ENCODE data around the gene PSD. TPM values are rescaled to one million over a fixed set of nuclear protein-coding genes. Genes with fewer than 3 reads are reported as not detected.

Gene PSD
- total and polyA plus RNA-seq, 3 donors from 2014 or later: 17.7 to 22.7 (median 22.0) TPM

DNA sequence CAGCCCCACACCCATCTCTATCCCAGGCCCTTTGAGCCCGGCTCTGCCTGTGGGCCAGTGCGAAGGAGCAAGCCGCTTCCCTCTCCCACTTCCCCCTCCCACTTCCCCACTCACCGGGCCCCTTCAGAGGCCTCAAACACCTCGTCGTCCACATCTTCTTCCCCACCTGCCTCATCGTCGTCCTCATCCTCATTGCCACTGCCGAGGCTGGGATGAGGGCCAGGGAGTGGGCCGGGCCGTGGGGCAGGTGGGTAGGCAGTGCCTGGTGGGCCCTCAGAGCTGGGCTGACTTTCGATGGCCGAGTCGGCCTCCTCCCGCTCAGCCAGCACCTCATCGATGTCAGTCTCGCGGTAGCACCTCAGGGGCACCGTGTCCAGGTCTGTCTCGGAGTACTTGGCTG, 3.8 kb downstream of the PSD start:
- TF ChIP-seq, protein P1, sequence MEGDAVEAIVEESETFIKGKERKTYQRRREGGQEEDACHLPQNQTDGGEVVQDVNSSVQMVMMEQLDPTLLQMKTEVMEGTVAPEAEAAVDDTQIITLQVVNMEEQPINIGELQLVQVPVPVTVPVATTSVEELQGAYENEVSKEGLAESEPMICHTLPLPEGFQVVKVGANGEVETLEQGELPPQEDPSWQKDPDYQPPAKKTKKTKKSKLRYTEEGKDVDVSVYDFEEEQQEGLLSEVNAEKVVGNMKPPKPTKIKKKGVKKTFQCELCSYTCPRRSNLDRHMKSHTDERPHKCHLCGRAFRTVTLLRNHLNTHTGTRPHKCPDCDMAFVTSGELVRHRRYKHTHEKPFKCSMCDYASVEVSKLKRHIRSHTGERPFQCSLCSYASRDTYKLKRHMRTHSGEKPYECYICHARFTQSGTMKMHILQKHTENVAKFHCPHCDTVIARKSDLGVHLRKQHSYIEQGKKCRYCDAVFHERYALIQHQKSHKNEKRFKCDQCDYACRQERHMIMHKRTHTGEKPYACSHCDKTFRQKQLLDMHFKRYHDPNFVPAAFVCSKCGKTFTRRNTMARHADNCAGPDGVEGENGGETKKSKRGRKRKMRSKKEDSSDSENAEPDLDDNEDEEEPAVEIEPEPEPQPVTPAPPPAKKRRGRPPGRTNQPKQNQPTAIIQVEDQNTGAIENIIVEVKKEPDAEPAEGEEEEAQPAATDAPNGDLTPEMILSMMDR (IDR thresholded peaks at IDR 0.05): no peak
- no peak for TF ChIP-seq POLR2A (IDR thresholded peaks at IDR 0.05)
- Histone ChIP-seq H3K4me1 (peaks cover 6% of the 10 kb centered on the region), H3K4me3 (no peak overlapping the region), H3K27me3 (no peaks in the 10 kb centered on the region), H3K27ac (no peak overlapping the region), H3K36me3 (ENCODE audit: low read depth, missing control alignments) (no peaks in the 10 kb centered on the region), H3K9me3 (no peaks in the 10 kb centered on the region)
- 57 to 60% methylated on average over 15 to 20 of the region's 20 CpGs for WGBS, 2 donors
- DNase-seq: no peak
- intact Hi-C loops (cut with DNase I; ENCODE audit: low total_unique reads): no loop called here

DNA sequence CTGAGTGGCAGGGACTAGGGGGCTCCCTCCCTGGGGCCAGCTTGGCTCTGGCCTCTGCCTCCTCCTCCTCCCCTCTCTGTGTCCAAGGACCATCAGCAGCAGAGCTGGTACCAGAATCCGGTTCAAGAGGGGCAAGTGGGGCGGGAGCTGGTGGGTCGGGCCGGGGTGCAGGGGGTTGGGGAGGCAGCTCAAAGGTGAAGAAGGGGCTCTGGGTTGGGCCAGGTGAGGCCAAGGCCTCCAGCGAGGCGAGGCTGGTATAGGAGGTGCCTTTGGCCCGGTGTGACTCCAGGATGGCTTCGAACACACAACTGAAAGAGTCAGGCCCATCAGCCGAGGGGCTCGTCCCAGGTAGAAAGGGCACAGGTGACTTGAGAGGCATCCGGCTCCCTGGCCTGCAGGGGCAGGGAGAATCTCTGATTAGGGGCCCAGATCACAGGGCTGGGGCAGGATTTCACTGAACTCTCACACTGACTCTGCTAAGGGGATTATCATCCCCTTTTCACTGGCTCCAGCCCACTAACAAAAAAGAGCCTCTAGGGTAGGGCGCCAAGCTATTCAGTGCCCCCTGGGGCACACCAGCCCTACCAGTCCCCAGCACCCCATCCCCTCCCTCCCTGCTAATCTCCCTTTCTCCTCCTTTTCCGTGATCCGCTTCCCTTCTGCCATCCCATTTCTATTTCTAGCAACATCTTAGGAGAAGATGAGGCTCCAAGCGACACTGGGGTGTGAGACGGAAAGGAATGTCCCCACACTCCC, 4.6 kb downstream of the PSD start:
- no peak overlapping the region for H3K27ac ChIP-seq

DNA sequence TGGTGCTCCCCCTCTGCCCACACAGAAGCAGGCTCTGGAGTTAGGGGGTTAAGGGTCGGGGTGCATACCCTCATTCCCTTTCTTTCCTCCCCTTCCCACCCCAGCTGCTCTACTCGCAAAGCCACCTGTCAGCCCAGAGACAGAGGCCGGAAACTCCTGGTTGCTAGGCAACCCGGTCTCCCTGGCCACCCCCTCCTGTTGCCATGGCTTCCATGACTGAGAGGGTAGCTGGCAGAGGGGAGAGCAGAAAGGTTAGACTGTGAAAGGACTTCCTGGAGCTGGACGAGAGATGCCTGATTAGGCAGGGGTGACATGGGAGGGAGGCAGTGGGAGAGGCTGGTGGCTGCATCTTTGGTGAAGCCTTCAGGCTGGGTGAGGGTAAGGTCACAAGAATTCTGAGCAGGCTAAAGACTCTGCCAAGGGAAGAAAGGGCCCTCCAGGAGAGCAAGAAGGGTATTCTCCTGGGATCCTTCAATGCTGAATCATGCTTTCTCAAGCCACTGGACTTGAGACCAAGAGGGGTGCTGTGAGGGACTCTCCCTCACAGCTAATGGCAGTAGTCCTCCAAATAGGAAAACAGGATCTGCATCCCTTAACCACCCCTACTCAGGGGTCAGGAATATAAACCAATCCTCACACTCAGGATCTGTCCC, 5.4 kb downstream of the PSD start:
- WGBS, 2 donors: 28 to 51% methylated on average over 5 of the region's 5 CpGs
- Histone ChIP-seq H3K27me3 (no peaks in the 10 kb centered on the region), H3K36me3 (ENCODE audit: low read depth, missing control alignments) (no peaks in the 10 kb centered on the region), H3K9me3 (no peaks in the 10 kb centered on the region), H3K4me1 (peaks cover 8% of the 10 kb centered on the region), H3K4me3 (no peak overlapping the region), H3K27ac (no peak overlapping the region)
- intact Hi-C loops (cut with DNase I; ENCODE audit: low total_unique reads): no loop called here
- TF ChIP-seq, protein P1 (IDR thresholded peaks at IDR 0.05): no peak
- TF ChIP-seq POLR2A (IDR thresholded peaks at IDR 0.05): no peak
- no peak for DNase-seq

More for the DNA sequence above, 4.6 kb downstream of the PSD start:
- H3K27me3 ChIP-seq: no peaks in the 10 kb centered on the region
- H3K4me1 ChIP-seq: peaks cover 5% of the 10 kb centered on the region
- no peak for DNase-seq
- TF ChIP-seq, protein P1 (IDR thresholded peaks at IDR 0.05): no peak
- no peak for TF ChIP-seq POLR2A (IDR thresholded peaks at IDR 0.05)
- 83 to 86% methylated on average over 13 to 16 of the region's 16 CpGs for WGBS, 2 donors
- H3K4me3 ChIP-seq: no peak overlapping the region
- intact Hi-C loops (cut with DNase I; ENCODE audit: low total_unique reads): no loop called here
- H3K36me3 ChIP-seq (ENCODE audit: low read depth, missing control alignments): no peaks in the 10 kb centered on the region
- H3K9me3 ChIP-seq: no peaks in the 10 kb centered on the region

DNA sequence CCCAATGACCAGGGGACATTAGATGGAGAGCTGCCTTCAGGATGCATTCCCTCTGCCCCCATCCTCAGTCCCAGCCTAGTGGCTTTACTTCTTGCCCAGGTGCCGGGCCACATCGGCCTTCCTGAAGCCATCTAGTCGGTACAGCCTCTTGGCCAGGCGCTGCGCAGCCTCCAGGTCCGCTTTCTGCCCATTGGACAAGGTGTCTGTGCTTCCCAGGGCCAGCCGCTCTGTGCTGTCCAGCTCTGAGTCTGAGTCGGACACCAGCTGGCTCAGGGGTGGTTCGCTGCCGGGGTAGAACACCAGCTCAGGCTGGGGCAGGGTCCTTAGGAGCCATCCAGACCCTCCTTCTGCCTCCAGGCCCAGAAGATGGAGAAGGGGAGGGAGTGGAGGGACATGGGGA, 6.3 kb downstream of the PSD start:
- Histone ChIP-seq H3K27ac (no peak overlapping the region), H3K4me3 (no peak overlapping the region), H3K36me3 (ENCODE audit: low read depth, missing control alignments) (no peaks in the 10 kb centered on the region), H3K9me3 (no peaks in the 10 kb centered on the region), H3K4me1 (peaks cover 10% of the 10 kb centered on the region), H3K27me3 (no peaks in the 10 kb centered on the region)
- DNase-seq: no peak
- 84 to 90% methylated on average over 9 to 10 of the region's 10 CpGs for WGBS, 2 donors
- TF ChIP-seq, protein P1 (IDR thresholded peaks at IDR 0.05): no peak
- TF ChIP-seq POLR2A (IDR thresholded peaks at IDR 0.05): no peak
- intact Hi-C loops (cut with DNase I; ENCODE audit: low total_unique reads): no loop called here
